Ectodermal cell (in vitro differentiated cells): Measurements from ENCODE around the gene CLSTN2.
"Not testable (repeated sequence)": the region's sequence is repeated elsewhere in the genome, so short reads cannot be mapped to it uniquely, and the experiment has no call there.

Experiments used
- H3K27ac ChIP-seq: 2 replicates; pipeline ENCODE4 v1.7.0; 2013; ENCODE audit warnings: mild to moderate bottlenecking, low read depth, low read length; ENCODE audit not compliant: insufficient read depth, poor library complexity, severe bottlenecking
- H3K27me3 ChIP-seq: 2 replicates; pipeline ENCODE4 v1.7.0; 2013; ENCODE audit warnings: mild to moderate bottlenecking, low read length; ENCODE audit not compliant: insufficient read depth, control insufficient read depth, poor library complexity, severe bottlenecking
- H3K36me3 ChIP-seq: one replicate; pipeline ENCODE4 v1.7.0; 2013; ENCODE audit warnings: low read length; ENCODE audit not compliant: control insufficient read depth, insufficient read depth
- H3K4me1 ChIP-seq: one replicate; pipeline ENCODE4 v1.7.0; 2013; ENCODE audit warnings: low read length; ENCODE audit not compliant: control insufficient read depth, insufficient read depth
- H3K4me3 ChIP-seq: 2 replicates; pipeline ENCODE4 v1.7.0; 2013; ENCODE audit warnings: low read depth, low read length, control low read depth; ENCODE audit not compliant: insufficient read depth
- H3K9me3 ChIP-seq: 2 replicates; pipeline ENCODE4 v1.7.0; 2013; ENCODE audit warnings: mild to moderate bottlenecking, low read length, moderate library complexity; ENCODE audit not compliant: control insufficient read depth
- WGBS, 2 experiments: methylation state at CpG; one replicate each; pipeline ENCODE4 v1.1.7; 2013; ENCODE audit warnings: missing lambda C conversion rate in 2 of 2; 5-methylcytosine and 5-hydroxymethylcytosine counted together

The CLSTN2 gene

GRCh38 chr3:140420621-140421357 is 485.8 kb downstream of the CLSTN2 start:
- Histone ChIP-seq H3K27ac (no peak overlapping the region), H3K4me1 (peaks cover 14% of the 10 kb centered on the region), H3K4me3 (no peak overlapping the region), H3K36me3 (no peaks in the 10 kb centered on the region), H3K9me3 (no peaks in the 10 kb centered on the region), H3K27me3 (no peaks in the 10 kb centered on the region)
- WGBS, 2 experiments, result 89 to 90% methylated on average over 9 of the region's 9 CpGs

GRCh38 chr3:140421884-140422283 is 486.9 kb downstream of the CLSTN2 start:
- no peaks in the 10 kb centered on the region for H3K36me3 ChIP-seq
- no peak overlapping the region for H3K27ac ChIP-seq
- no peaks in the 10 kb centered on the region for H3K27me3 ChIP-seq
- 91 to 96% methylated on average over 1 of the region's 1 CpG for WGBS, 2 experiments
- no peaks in the 10 kb centered on the region for H3K9me3 ChIP-seq
- H3K4me1 ChIP-seq, result peaks cover 14% of the 10 kb centered on the region
- no peak overlapping the region for H3K4me3 ChIP-seq

- WGBS, 2 experiments, result 91 to 94% methylated on average over 3 to 4 of the region's 4 CpGs
- no peaks in the 10 kb centered on the region for H3K27me3 ChIP-seq
- H3K36me3 ChIP-seq, result no peaks in the 10 kb centered on the region
- no peaks in the 10 kb centered on the region for H3K9me3 ChIP-seq
- H3K27ac ChIP-seq, result no peak overlapping the region
- peaks cover 14% of the 10 kb centered on the region for H3K4me1 ChIP-seq
- H3K4me3 ChIP-seq, result no peak overlapping the region
Measured at GRCh38 chr3:140423146-140423545, 488.2 kb downstream of the CLSTN2 start.

GRCh38 chr3:140423574-140423973 is 488.6 kb downstream of the CLSTN2 start:
- 53 to 61% methylated on average over 2 of the region's 2 CpGs for WGBS, 2 experiments
- H3K36me3 ChIP-seq, H3K9me3 ChIP-seq, H3K27ac ChIP-seq, H3K27me3 ChIP-seq, H3K4me3 ChIP-seq: not testable (repeated sequence)
- peaks cover 14% of the 10 kb centered on the region for H3K4me1 ChIP-seq

- Histone ChIP-seq H3K4me1 (peaks cover 14% of the 10 kb centered on the region), H3K36me3 (no peaks in the 10 kb centered on the region), H3K9me3 (no peaks in the 10 kb centered on the region), H3K4me3 (no peak overlapping the region), H3K27me3 (no peaks in the 10 kb centered on the region), H3K27ac (no peak overlapping the region)
- WGBS, 2 experiments, result 86 to 93% methylated on average over 1 of the region's 1 CpG
Measured at GRCh38 chr3:140424211-140424610, 489.2 kb downstream of the CLSTN2 start.

GRCh38 chr3:140424726-140425125 is 489.7 kb downstream of the CLSTN2 start:
- WGBS, 2 experiments, result 81 to 88% methylated on average over 1 of the region's 1 CpG
- no peak overlapping the region for H3K27ac ChIP-seq
- no peaks in the 10 kb centered on the region for H3K9me3 ChIP-seq
- H3K27me3 ChIP-seq, result no peaks in the 10 kb centered on the region
- no peak overlapping the region for H3K4me3 ChIP-seq
- no peaks in the 10 kb centered on the region for H3K36me3 ChIP-seq
- H3K4me1 ChIP-seq, result peaks cover 14% of the 10 kb centered on the region

GRCh38 chr3:140427786-140428185 is 492.8 kb downstream of the CLSTN2 start:
- no peak overlapping the region for H3K4me3 ChIP-seq
- H3K9me3 ChIP-seq, result no peaks in the 10 kb centered on the region
- H3K27ac ChIP-seq, result no peak overlapping the region
- 100% methylated on average over 1 of the region's 1 CpG for WGBS, 2 experiments
- H3K27me3 ChIP-seq, result no peaks in the 10 kb centered on the region
- no peaks in the 10 kb centered on the region for H3K36me3 ChIP-seq
- H3K4me1 ChIP-seq, result peaks cover 14% of the 10 kb centered on the region

- H3K4me3 ChIP-seq, result no peak overlapping the region
- H3K27ac ChIP-seq, result no peak overlapping the region
- H3K36me3 ChIP-seq, result no peaks in the 10 kb centered on the region
- H3K4me1 ChIP-seq, result peaks cover 10% of the 10 kb centered on the region
- no peaks in the 10 kb centered on the region for H3K27me3 ChIP-seq
- 64 to 69% methylated on average over 3 of the region's 3 CpGs for WGBS, 2 experiments
- no peaks in the 10 kb centered on the region for H3K9me3 ChIP-seq
Measured at GRCh38 chr3:140428380-140428779, 493.4 kb downstream of the CLSTN2 start.

- no peak overlapping the region for H3K4me3 ChIP-seq
- WGBS, 2 experiments, result 92 to 94% methylated on average over 1 of the region's 1 CpG
- H3K36me3 ChIP-seq, result no peaks in the 10 kb centered on the region
- no peaks in the 10 kb centered on the region for H3K27me3 ChIP-seq
- H3K27ac ChIP-seq, result no peak overlapping the region
- H3K4me1 ChIP-seq, result no peaks in the 10 kb centered on the region
- H3K9me3 ChIP-seq, result no peaks in the 10 kb centered on the region
Measured at GRCh38 chr3:140429791-140430190, 494.8 kb downstream of the CLSTN2 start.

- Histone ChIP-seq H3K27ac (no peak overlapping the region), H3K36me3 (no peaks in the 10 kb centered on the region), H3K9me3 (no peaks in the 10 kb centered on the region), H3K27me3 (no peaks in the 10 kb centered on the region), H3K4me1 (no peaks in the 10 kb centered on the region), H3K4me3 (no peak overlapping the region)
- 87 to 91% methylated on average over 7 of the region's 7 CpGs for WGBS, 2 experiments
Measured at GRCh38 chr3:140430494-140430893, 495.5 kb downstream of the CLSTN2 start.
